H1 (cell line): ENCODE results near the gene CIT. TPM values are rescaled to one million over a fixed set of nuclear protein-coding genes. Genes with fewer than 3 reads are reported as not detected.

Source experiments
- CREB1 ChIP-seq: IDR thresholded peaks from 2 replicates; pipeline ENCODE4 v1.6.1; 2012; ENCODE audit warnings: inconsistent platforms
- CTCF ChIP-seq, 3 experiments: IDR thresholded peaks; 1 replicate in 2 of 3; 2 replicates in 1 of 3; pipeline versions ENCODE4 v1.5.1 to v1.6.1; 2011; ENCODE audit warnings: low read length in 3 of 3, mild to moderate bottlenecking in 3 of 3, inconsistent platforms in 2 of 3, low read depth in 1 of 3, moderate library complexity in 1 of 3; ENCODE audit not compliant: insufficient read depth in 1 of 3; ENCODE audit errors: control extremely low read depth in 1 of 3
- polyA plus RNA-seq, 7 experiments: library from polyadenylated mRNA; depleted of rRNA in 3 of 7; stranded (reverse) in 5 of 7; unstranded in 2 of 7; fragments of >200 nt in 5 of 7; fragments of 200-250 nt in 2 of 7; gene quantifications; 1 replicate in 5 of 7; 2 replicates in 1 of 7; 4 replicates in 1 of 7; pipeline versions ENCODE4 v1.2.1 to v1.2.3, GENCODE V29; 2011 to 2013; ENCODE audit warnings: missing spikeins in 2 of 7, mixed read lengths in 2 of 7
- total RNA-seq: library from RNA; stranded (reverse); fragmentation: NEBNext Ultra II Directional; extraction: Animal tissue kit (Norgen Biotek cat#: 25700); gene quantifications from 2 replicates; pipeline ENCODE4 v1.2.1, GENCODE V29; 2021

The CIT gene
- total and polyA plus RNA-seq, 2 of the 8 experiments (the other 6 are each of a cell fraction or from before 2014, with no cell fraction given), result 17.1 to 60.9 TPM

DNA sequence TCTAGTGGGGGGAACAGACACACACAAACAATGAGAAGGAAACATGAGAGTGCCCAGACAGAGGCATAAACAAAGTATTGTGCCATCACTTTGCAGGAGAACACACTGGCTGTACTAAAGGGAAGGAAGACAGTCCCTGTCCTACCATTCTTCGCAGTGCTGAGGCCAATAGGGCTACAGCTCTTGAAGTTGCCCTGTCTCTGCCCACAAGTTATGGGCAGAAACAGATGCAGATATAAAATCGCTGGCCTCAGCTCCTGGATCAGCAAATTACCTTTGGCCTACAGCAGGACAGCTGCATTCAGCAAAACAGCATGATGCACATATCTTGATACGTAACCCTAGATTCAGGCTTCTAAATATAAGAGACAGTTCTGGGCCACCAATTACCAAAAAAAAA, 232.2 kb downstream of the CIT start (continued):
- TF ChIP-seq CTCF (IDR thresholded peaks at IDR 0.05; ENCODE audit: control extremely low read depth in 1 of 3, insufficient read depth in 1 of 3, low read depth in 1 of 3, low read length in 3 of 3), result no peak
- no peak for TF ChIP-seq CREB1
